Measurements from ENCODE around the gene ZNF410.

Gene ZNF410

GRCh38 chr14:73977896-73978295 lies 91.2 kb downstream of the ZNF410 start:
- DNase-seq, result no peak
- H3K27ac ChIP-seq, result no peak overlapping the region
- H3K27me3 ChIP-seq, result no peaks in the 10 kb centered on the region
- no peaks in the 10 kb centered on the region for H3K4me1 ChIP-seq
- H3K36me3 ChIP-seq, result peaks cover 4 to 59% (median 29%) of the 10 kb centered on the region in 3 donors
- TF ChIP-seq CTCF (IDR thresholded peaks at IDR 0.05), result no peak
- no peaks in the 10 kb centered on the region for H3K9me3 ChIP-seq
- H3K4me3 ChIP-seq, result no peak overlapping the region
- intact Hi-C loops (cut with DNase I; ENCODE audit: low total_unique reads), result no loop called here

Data from tibial artery (tissue), 4 donors.